ENCODE measurements around the gene HPDL.
"Not testable (repeated sequence)": the region's sequence is repeated elsewhere in the genome, so short reads cannot be mapped to it uniquely, and the experiment has no call there.

GRCh38 chr1:45286521-45286920, 40.2 kb upstream of the HPDL start:
- TF ChIP-seq, protein P1, sequence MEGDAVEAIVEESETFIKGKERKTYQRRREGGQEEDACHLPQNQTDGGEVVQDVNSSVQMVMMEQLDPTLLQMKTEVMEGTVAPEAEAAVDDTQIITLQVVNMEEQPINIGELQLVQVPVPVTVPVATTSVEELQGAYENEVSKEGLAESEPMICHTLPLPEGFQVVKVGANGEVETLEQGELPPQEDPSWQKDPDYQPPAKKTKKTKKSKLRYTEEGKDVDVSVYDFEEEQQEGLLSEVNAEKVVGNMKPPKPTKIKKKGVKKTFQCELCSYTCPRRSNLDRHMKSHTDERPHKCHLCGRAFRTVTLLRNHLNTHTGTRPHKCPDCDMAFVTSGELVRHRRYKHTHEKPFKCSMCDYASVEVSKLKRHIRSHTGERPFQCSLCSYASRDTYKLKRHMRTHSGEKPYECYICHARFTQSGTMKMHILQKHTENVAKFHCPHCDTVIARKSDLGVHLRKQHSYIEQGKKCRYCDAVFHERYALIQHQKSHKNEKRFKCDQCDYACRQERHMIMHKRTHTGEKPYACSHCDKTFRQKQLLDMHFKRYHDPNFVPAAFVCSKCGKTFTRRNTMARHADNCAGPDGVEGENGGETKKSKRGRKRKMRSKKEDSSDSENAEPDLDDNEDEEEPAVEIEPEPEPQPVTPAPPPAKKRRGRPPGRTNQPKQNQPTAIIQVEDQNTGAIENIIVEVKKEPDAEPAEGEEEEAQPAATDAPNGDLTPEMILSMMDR (IDR thresholded peaks at IDR 0.05), result not testable (repeated sequence)
- TF ChIP-seq POLR2AphosphoS5 (IDR thresholded peaks at IDR 0.05), result not testable (repeated sequence)

Data from prostate gland (tissue), 2 donors.